ENCODE measurements around the gene PARVG. TPM values are rescaled to one million over a fixed set of nuclear protein-coding genes. Genes with fewer than 3 reads are reported as not detected.
"Not testable (repeated sequence)": the region's sequence is repeated elsewhere in the genome, so short reads cannot be mapped to it uniquely, and the experiment has no call there.

The PARVG gene
- total RNA-seq, 4 donors from 2014 or later, result 7.1 to 16.2 (median 11.2) TPM

GRCh38 chr22:44237290-44237689, 56.6 kb downstream of the PARVG start:
- TF ChIP-seq POLR2A (IDR thresholded peaks at IDR 0.05; ENCODE audit: low read depth) (no peak), EP300 (IDR thresholded peaks at IDR 0.05) (no peak), POLR2AphosphoS5 (IDR thresholded peaks at IDR 0.05) (no peak), CTCF (IDR thresholded peaks at IDR 0.05) (no peak)
- no peak overlapping the region for H3K4me3 ChIP-seq
- peaks cover 0 to 11% (median 6%) of the 10 kb centered on the region in 4 donors for H3K9me3 ChIP-seq
- no peaks in the 10 kb centered on the region for H3K27me3 ChIP-seq
- no peak overlapping the region for H3K27ac ChIP-seq (replicated peaks in 1 of 4)
- no peak for DNase-seq (ENCODE audit: extremely low spot score)
- H3K36me3 ChIP-seq, result no peaks in the 10 kb centered on the region
- H3K4me1 ChIP-seq, result no peaks in the 10 kb centered on the region
- intact Hi-C loops (cut with DNase I), result no loop called here

DNA sequence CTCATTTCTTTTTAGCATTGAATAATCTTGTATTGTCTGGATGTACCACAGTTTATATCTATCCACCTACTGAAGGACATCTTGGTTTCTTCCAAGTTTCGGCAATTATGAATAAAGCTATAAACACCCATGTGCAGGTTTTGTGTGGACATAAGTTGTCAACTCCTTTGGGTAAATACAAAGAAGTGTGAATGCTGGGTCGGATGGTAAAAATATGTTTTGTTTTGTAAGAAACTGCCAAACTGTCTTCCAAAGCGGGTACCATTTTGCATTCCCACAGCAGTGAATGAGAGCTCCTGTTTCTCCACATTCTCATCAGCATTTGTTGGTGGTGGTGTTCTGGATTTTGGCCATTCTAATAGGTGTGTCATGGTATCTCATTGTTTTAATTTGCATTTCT, 60.4 kb downstream of the PARVG start:
- intact Hi-C loops (cut with DNase I); H3K36me3 ChIP-seq; H3K27ac ChIP-seq (replicated peaks in 1 of 4); H3K27me3 ChIP-seq; H3K4me1 ChIP-seq; DNase-seq (ENCODE audit: extremely low spot score); H3K4me3 ChIP-seq: not testable (repeated sequence)
- H3K9me3 ChIP-seq, result peaks cover 0 to 11% (median 6%) of the 10 kb centered on the region in 4 donors
- WGBS, result 90% methylated on average over 3 of the region's 3 CpGs

GRCh38 chr22:44242946-44243724, 62.4 kb downstream of the PARVG start:
- peak; percentile 77 for DNase-seq (ENCODE audit: extremely low spot score)
- peaks cover 0 to 4% (median under 1%) of the 10 kb centered on the region in 4 donors for H3K9me3 ChIP-seq

DNA sequence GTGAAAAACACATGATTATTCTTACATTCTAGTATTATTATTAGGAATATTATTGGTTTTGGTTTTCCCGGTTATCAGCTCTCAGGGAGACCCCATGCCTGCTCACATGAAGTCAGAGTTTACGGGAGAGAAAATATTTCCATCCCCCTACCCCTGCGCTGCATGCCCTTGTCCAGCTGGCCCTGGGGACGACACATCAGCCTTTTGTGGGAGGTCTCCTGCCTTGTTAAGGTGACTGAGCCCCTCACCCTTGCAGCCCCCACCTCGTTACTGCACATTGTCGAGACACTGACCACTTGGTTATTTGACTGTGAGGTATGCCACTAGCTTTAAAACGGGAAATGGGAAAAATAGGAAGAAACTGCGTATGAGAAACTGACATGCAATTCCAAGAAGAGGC, 63.0 kb downstream of the PARVG start:
- Histone ChIP-seq H3K36me3 (peaks cover 0 to 4% (median 2%) of the 10 kb centered on the region in 4 donors), H3K9me3 (peaks cover 0 to 1% (median 0%) of the 10 kb centered on the region in 4 donors), H3K27me3 (peaks cover 0 to 5% (median 0%) of the 10 kb centered on the region in 4 donors), H3K27ac (replicated peaks in 1 of 4) (no peak overlapping the region), H3K4me1 (no peaks in the 10 kb centered on the region), H3K4me3 (no peak overlapping the region)
- no peak for TF ChIP-seq POLR2A (IDR thresholded peaks at IDR 0.05; ENCODE audit: low read depth)
- no peak for TF ChIP-seq POLR2AphosphoS5 (IDR thresholded peaks at IDR 0.05)
- no peak for TF ChIP-seq CTCF (IDR thresholded peaks at IDR 0.05)
- no peak for TF ChIP-seq EP300 (IDR thresholded peaks at IDR 0.05)
- no peak for DNase-seq (ENCODE audit: extremely low spot score)
- WGBS, result 71% methylated on average over 8 of the region's 8 CpGs
- intact Hi-C loops (cut with DNase I), result no loop called here

More at GRCh38 chr22:44242946-44243724, 62.4 kb downstream of the PARVG start:
- no peak overlapping the region for H3K27ac ChIP-seq (replicated peaks in 1 of 4)
- 83% methylated on average over 15 of the region's 17 CpGs for WGBS
- peaks cover 0 to 4% (median 1%) of the 10 kb centered on the region in 4 donors for H3K36me3 ChIP-seq
- H3K4me1 ChIP-seq, result no peaks in the 10 kb centered on the region
- H3K27me3 ChIP-seq, result peaks cover 0 to 5% (median 0%) of the 10 kb centered on the region in 4 donors
- intact Hi-C loops (cut with DNase I), result no loop called here
- no peak overlapping the region for H3K4me3 ChIP-seq
- no peak for TF ChIP-seq POLR2AphosphoS5 (IDR thresholded peaks at IDR 0.05)
- no peak for TF ChIP-seq CTCF (IDR thresholded peaks at IDR 0.05)
- TF ChIP-seq POLR2A (IDR thresholded peaks at IDR 0.05; ENCODE audit: low read depth), result no peak
- no peak for TF ChIP-seq EP300 (IDR thresholded peaks at IDR 0.05)

GRCh38 chr22:44244265-44244822, 63.6 kb downstream of the PARVG start:
- TF ChIP-seq CTCF (IDR thresholded peaks at IDR 0.05), result no peak
- TF ChIP-seq POLR2A (IDR thresholded peaks at IDR 0.05; ENCODE audit: low read depth), result no peak
- no peak for TF ChIP-seq EP300 (IDR thresholded peaks at IDR 0.05)
- no peak for TF ChIP-seq POLR2AphosphoS5 (IDR thresholded peaks at IDR 0.05)
- Histone ChIP-seq H3K4me3 (no peak overlapping the region), H3K27ac (replicated peaks in 1 of 4) (no peak overlapping the region), H3K4me1 (no peaks in the 10 kb centered on the region), H3K36me3 (peaks cover 0 to 4% (median 2%) of the 10 kb centered on the region in 4 donors), H3K27me3 (peaks cover 0 to 5% (median 0%) of the 10 kb centered on the region in 4 donors), H3K9me3 (peaks cover 0 to 7% (median 4%) of the 10 kb centered on the region in 4 donors)
- peak; percentile 60 for DNase-seq (ENCODE audit: extremely low spot score)
- WGBS, result 87% methylated on average over 8 of the region's 9 CpGs
- intact Hi-C loops (cut with DNase I), result no loop called here

Measured in esophagus muscularis mucosa (tissue), 4 donors.